TTC549 (cell line): ENCODE measurements around the gene VWA5B1.
"Not testable (repeated sequence)": the region's sequence is repeated elsewhere in the genome, so short reads cannot be mapped to it uniquely, and the experiment has no call there.

Experiments
- FAIRE-seq: peaks from 2 replicates; lab custom pipeline; 2012; peaks lifted over from hg19 to GRCh38; lab: Jason Lieb, UNC

Gene VWA5B1, protein sequence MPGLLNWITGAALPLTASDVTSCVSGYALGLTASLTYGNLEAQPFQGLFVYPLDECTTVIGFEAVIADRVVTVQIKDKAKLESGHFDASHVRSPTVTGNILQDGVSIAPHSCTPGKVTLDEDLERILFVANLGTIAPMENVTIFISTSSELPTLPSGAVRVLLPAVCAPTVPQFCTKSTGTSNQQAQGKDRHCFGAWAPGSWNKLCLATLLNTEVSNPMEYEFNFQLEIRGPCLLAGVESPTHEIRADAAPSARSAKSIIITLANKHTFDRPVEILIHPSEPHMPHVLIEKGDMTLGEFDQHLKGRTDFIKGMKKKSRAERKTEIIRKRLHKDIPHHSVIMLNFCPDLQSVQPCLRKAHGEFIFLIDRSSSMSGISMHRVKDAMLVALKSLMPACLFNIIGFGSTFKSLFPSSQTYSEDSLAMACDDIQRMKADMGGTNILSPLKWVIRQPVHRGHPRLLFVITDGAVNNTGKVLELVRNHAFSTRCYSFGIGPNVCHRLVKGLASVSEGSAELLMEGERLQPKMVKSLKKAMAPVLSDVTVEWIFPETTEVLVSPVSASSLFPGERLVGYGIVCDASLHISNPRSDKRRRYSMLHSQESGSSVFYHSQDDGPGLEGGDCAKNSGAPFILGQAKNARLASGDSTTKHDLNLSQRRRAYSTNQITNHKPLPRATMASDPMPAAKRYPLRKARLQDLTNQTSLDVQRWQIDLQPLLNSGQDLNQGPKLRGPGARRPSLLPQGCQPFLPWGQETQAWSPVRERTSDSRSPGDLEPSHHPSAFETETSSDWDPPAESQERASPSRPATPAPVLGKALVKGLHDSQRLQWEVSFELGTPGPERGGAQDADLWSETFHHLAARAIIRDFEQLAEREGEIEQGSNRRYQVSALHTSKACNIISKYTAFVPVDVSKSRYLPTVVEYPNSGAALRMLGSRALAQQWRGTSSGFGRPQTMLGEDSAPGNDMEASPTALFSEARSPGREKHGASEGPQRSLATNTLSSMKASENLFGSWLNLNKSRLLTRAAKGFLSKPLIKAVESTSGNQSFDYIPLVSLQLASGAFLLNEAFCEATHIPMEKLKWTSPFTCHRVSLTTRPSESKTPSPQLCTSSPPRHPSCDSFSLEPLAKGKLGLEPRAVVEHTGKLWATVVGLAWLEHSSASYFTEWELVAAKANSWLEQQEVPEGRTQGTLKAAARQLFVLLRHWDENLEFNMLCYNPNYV

DNA sequence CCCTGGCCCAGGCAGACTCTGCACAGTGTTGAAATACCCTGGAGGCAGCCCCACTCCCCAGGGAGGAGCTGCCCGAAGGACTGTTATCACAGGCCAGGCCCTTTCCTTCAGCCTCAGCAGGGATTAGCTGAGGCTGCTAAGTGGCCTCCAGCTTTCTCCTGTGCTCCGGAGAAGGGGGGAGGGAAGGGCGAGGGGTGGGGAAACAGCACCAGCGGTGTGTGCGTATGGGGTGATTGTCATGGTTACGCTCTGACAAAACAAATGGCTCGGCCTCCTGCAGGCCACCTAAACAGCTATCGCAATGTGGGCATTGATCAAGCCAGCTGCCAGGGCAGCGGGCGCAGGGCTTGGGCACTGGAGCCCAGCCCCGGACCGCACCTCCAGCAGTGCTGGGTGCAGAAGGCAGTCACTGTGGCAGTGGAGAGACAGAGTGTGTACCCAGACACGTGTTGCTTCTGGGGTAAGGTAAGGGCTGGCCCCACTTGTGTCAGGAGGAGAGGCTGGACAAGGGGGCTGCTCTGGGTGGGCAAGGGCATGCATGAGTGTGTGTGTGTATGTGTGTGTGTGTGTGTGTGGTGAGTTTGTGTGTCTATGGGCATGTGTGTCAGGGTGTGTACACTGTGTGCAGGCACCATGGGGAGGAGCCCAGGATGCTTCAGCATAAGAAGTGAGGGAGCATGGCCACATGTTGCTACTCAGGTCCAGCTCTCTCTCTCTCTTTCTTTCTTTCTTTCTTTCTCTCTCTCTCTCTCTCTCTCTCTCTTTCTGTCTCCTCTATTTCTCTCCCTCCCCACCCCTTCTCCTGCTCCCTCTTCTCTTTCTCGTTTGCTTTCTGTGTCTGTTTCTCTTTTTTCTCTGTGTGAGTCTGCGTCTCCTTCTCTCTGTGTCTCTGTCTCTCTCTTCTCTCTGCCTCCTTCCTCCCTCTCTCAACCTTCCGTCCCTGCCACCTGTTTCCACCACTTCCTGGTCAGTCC is at the start of gene VWA5B1:
Gene VWA5B1, plus strand, starts transcription at position 252 of the 974 bp plus-strand sequence. CDS start 19,727 bp downstream, outside the sequence.
- FAIRE-seq, result no peak

DNA sequence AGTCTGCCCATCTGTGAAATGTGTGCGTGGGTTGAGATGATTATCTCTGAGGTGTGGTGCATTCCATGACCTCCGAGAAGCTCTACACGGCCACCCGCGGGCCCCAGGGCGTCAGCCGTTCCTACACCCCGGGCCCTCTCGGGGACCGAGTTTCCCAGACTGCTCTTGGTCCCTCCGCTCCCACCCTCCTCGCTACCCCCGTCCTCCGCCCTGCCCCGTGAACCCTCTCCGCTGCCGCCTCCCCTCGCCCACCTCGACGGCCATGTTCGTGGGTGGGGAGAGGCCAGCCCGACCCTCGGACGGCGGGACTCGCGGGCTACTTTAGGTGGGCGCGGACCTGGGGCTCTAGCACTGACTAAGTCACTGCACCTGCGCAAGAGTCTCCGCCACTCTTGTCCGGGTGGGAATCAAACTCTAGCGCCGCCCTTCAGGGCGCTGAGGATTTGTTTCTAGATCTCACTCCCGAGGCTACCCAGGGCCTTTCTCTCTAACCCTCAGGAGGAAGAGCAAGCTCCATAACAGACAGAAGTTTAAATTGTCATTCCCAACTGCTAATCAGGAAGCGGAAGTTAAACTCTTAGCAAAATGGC is 47.7 kb upstream of the VWA5B1 start:
- no peak for FAIRE-seq

DNA sequence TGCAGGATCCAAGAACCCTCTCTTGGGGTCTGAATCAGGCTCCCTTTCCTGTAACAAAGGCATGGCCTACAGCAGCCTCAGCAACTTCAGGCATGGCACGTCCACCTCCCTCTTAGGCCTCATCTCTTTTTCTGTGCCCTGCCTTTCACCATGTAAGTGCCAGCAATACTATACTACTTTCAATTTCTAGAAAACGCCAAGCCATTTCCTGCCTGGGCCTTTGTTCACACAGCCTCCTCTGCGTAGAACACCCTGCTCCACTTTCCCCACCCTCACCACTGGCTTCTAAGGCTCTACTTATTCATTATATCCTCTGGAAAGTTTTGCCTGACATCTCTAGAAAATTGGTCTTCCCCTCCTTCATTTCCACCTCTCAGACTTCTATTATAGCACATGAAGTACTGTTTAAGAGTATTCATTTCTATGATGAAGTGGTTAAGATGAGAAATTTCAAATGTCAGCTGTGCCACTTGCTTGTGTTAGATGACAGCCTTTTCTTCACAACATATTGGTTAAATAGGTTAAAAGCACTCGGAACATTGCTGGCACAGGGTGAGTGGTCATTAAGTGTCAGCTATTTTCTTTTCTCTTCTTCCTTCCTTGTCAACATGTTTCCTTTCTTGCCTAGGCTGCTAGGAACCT is 41.6 kb upstream of the VWA5B1 start:
- no peak for FAIRE-seq

DNA sequence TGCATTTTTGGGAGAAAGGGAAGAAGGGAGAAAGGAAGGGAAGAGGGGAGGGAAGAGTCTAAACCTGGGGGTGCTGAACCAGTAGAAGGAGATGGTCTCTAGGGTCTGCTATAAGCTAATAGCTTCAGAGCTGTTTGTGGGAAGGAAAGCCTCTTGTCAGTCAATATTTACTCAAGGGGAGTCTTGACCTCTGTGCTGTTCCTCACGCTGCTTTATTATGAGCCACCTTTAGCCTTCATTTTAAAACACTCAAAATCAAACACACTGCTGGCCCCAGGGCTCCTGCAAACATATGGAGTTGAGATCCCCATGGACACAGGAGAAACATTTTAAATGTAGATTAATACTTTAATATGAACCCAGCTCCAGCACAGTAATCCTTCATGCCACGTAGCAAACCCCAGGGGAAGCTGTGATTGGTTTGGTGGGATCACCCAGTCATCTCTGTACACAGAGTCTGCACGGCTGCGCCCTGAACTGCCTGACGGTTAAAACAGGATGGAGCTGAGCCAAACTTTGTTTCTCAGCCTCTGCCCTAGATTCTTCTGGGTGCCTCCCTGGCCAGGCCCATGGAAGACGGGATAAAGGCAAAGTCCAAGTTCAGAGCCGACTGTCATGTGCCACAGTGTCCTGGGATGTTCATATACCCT is 40.2 kb upstream of the VWA5B1 start:
- FAIRE-seq, result no peak

DNA sequence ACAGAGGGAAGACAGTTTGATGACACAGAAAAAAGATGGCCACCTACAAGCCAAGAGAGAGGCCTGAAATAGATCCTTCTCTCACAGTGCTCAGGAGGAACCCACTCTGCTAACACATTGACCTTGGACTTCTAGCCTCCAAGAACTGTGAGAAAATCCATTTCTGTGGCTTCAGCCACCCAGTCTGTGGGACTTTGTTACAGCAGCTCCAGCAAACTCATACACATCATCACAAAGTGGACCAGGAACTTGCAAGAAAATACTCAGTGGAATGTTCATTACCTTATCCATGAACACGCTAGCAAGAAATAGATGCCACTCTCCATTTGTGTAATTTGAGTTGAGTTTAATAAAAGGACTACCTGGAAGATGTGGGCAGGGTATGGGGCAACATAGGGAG is 38.1 kb upstream of the VWA5B1 start:
- FAIRE-seq, result no peak

DNA sequence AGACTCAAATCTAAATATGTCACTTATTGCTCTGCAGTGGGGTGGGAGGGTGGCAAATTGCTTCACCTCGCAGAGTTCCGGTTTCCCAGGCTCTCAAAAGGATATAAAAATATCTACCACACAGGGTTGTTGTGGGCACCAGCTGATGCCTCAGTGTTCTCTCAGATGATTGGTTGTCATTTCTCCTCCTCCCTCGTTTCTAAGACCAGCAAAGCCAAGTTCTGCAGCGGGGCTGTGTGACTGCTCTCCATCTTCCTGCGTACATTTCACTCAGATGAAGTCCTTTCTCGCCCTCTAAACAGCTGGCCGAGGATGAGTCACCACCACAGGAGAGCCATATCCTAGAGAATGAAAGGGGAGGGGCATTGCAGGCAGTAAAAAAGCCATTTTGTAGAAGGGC is 35.0 kb upstream of the VWA5B1 start:
- FAIRE-seq, result no peak

DNA sequence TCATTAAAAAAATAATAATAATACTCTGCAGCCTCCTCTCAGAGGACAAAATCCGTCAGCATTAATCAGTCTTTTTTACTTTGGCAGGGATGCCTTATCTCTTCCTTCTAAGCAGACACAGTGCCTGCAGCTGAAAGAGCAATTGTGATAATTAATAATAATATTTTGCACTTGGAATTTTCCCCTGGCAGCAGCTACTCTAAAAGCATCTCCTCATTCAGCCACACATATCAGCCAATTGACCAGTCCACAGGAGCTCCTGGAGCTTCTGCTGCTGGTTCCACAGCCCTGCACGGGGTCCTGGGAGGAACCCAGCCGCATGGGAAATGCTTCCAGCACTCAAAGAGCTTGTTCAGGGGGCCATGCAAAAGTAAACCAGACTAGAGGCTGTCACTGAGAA is 31.0 kb upstream of the VWA5B1 start:
- no peak for FAIRE-seq

DNA sequence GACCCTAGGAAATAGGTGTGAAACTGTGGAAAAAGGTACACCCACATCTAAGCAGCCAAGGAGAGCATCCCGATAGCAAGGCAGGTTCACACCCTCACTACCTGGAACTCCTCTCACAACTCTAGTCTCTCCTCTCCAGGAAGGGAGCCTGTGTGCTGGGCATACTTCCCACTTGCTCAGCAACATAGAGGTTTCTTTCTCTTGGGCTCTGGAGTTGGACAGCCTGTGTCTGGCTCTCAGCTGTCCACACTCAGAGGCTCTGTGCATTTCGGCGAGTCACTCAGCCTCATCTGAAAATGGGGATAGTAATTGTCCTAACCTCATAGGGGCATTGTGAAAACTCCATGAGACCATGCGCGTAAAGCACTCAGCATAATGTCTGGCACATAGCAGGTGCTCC is 29.6 kb upstream of the VWA5B1 start:
- no peak for FAIRE-seq

DNA sequence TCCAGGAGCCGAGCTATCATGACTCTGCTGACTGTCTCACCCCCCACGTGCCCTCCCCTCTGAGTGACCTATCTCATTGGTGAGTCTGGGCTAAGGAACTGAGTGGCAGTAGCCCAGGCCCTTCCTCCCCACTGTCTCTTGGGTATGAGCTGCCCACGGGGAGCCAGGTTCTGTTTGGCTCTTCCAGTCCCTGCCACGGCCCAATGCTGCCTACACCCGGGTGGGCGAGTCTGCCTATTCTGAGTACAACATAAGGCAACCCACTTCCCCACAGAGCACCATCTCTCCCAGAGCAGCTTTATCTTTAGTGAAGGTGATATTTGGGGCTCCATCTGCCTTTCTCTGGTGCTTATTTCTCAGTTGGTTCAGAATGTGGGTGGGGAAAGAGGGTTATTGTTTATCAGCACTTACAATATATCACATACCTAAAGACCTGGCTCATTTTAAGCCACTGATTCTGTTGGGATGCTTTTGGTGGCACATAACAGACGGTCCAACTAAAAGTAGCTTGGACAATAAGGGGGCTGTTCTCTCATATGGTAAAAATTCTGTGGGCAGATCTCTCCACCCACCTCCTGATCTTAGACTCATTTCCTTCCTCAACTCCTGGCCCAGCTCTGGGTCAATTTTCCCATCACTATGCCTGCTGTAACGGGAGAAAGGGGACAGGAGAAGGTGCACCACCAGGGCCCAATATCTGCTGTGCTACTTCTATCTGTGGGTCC is 27.7 kb upstream of the VWA5B1 start:
- FAIRE-seq, result no peak

DNA sequence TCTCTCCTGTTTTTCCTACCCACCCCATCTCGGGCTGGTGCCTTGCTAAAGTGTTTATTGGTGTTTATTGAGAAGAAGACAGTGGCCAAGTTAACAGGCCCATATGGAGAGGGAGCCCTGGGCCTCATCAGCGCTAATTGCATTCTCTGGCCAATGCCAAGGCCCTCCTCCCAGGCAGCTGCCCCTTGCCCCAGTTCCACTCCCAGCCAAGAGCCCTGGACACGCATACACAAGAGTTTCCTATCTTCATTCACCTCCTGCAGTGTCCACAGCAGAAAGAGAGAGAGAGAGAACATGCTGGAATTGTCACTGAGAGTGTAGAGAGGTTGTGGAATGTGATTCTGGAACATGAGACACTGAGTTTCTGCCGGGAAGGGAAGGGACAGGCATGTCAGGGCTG is 25.4 kb upstream of the VWA5B1 start:
- FAIRE-seq, result no peak

DNA sequence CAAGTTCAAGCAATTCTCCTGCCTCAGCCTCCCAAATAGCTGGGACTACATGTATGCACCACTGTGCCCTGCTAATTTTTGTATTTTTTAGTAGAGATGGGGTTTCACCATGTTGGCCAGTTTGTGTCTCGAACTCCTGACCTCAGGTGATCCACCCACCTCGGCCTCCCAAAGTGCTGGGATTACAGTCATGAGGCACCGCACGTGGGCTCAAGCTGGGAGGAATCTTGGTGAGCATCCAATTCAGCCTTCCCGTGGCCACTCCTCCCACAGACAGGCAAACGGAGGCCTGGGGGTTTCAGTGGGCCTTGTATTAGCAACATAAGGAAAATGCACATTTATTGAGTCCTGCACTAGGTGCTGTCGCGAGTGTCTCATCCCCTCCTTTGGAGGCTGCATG is 24.5 kb upstream of the VWA5B1 start:
- no peak for FAIRE-seq

DNA sequence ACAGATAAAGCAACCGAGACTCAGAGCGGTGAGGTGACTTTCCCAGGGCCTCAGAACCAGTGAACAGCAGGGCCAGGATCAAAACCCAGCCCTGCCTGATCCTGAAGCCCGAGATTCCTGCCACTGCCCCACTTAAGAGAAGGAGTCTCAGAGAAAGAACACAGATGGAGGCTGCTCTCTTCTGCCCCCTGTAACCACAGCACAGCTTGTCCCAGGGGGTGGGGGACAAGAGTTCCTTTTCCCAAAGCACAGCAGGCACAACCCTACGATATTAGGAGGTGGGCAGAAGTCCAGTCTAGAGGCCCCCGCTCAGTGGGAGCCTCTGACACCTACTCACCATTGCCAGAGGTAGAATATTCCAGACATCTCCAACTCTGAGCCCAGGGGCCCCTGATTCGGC is 24.0 kb upstream of the VWA5B1 start:
- FAIRE-seq, result no peak

DNA sequence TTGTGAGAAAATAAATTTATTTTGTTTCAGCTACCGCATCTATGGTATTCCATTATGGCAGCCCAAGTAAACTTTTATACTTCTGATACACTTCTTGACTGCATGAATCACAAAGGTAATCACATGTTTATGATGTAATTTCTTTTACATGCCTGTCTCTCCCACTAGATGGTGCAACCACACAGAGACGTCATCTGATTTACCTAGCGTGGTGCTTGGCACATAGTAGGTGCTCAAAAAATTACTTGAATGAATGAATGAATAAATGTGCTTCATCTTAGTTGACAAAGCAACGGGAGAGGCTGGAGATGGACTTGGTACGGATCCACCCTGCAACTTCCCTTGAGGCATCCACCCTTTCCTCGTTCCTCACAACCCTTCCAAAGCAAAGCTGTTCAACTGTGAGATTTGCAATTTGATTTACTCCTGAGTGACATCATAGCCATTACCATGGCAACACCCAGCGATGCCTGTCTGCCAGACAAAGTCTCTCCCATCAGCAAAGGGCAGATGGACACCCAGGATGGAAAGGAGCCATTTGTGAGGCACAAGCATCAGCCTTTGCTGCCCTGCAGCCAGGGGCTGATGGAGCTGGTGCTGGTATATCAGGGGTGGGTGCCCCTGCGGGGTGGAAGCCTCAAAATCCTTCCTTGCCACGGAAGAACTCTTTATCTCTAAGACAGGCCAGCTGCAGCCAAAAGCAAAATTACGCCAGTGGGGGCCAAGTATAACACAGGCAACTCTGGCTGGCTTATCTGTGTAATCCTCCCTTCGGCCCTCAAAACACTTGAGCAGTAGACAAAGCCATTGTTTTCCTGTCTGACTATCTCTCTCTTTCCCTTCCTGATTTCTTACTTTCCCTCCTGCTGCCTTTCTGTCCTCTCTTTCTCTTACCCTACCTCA is 18.9 kb upstream of the VWA5B1 start:
- no peak for FAIRE-seq

DNA sequence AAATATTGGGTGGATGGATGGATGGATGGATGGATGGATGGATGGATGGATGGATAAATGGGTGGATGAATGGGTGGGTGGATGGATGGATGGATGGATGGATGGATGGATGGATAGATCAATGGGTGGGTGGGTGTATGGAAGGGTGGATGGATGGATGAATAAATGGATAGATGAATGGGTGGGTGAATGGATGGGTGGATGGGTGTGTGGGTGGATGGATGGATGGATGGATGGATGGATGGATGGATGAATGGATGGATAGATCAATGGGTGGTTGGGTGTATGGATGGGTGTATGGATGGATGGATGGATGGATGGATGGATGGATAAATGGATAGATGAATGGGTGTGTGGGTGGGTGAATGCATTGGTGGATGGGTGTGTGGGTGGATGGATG is 17.0 kb upstream of the VWA5B1 start:
- FAIRE-seq, result not testable (repeated sequence)

DNA sequence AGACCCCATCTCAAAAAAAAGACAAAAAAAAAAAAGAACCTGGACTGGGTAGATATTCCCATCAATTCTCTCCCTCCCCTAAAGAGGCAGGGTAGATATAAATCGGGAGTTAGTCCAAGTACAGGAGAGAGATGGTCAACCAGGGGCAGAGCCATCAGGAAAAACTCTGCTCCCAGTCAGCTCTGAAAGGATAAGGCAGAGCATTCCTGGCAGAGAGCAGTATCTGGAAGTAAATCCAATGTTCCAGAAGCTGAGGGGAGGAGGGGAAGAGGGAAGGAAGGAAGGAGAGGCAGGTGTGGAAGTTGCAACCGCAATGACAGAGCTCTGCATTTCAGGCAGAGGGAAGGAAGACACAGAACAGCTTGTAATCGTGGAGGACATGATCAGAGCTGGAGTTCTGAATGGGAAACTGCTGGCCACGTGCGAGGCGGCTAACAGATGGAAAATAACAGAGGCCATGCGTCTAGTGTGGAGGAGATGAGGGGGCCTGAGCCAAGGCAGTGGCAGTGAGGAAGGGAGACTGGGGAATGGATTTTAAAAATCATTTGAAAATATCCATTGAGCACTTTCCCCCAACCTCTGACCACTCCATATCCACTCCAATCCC is 15.3 kb upstream of the VWA5B1 start:
- FAIRE-seq, result no peak

DNA sequence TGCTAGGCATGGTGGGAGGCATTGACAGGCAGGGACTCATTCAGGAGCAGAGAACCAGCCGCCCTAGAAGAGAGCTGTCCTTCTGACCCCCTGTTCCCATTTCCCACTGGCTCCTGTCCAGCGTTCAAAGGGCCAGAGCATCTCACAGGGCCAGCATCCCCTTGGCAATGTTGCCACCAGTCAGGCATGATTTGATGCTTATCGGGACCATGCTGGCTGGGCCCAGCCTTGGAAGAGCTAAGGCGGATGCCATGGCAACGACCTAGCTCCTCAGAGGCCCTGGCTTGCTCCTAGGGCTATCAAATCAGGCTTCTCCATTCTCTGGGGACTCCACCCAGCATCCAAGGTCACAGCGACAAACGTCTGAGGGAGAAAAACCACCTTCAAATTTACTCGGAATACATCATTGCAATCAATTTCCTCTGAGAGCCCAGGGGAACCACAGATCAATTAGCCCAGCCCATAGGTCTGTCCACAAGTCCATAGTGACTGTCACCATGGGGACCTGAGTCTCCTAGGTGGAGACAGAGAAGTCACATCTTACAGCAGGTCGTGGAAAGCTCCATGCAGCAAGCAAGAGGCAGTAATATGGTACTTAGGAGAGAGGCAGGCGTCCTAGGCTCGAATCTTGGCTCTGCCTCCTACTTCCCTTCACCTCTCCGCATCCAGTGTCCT is 14.1 kb upstream of the VWA5B1 start:
- FAIRE-seq, result no peak

DNA sequence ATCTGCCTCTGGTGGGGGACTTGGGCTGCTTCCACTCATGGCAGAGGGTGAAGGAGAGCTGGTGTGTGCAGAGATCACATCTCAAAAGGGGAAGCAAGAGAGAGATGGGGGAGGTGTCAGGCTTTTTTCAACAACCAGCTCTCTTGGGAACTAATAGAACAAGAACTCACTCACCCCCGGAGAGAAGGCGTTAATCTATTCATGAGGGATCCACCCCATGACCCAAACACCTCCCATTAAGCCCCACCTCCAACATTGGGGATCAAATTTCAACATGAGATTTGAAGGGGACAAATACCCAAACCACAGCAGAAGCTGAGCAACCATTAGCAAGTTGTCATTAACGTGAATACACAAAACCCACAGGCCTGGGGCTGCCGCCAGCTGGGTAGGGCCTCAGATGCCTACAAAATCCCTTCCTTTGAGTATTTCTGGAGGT is 12.0 kb upstream of the VWA5B1 start:
- FAIRE-seq, result no peak
